Measurements from ENCODE around the gene FOXD3.

- TF ChIP-seq SUZ12 (IDR thresholded peaks at IDR 0.05; ENCODE audit: extremely low read depth, insufficient read depth, insufficient read length) = no peak
- TF ChIP-seq YY1 (IDR thresholded peaks at IDR 0.05; ENCODE audit: insufficient read depth, insufficient read length) = no peak
- no peak for TF ChIP-seq ZNF274 (IDR thresholded peaks at IDR 0.05; ENCODE audit: low read depth, low read length)
Observed at GRCh38 chr1:63305043-63305442, 17.3 kb upstream of the FOXD3 start.
